Right lung (tissue), 5 donors: Measurements from ENCODE around the gene DUXB. TPM values are rescaled to one million over a fixed set of nuclear protein-coding genes. Genes with fewer than 3 reads are reported as not detected.

Source experiments
- DNase-seq, 2 donors: peaks; one replicate each; pipeline ENCODE4 v3.0.0-alpha.2; 2013
- polyA plus RNA-seq, 5 donors: library from polyadenylated mRNA; unstranded; fragments of 120-200 nt; gene quantifications; one replicate each; pipeline versions ENCODE4 v1.2.1 to v1.2.3, GENCODE V29; 2013; ENCODE audit warnings: inconsistent platforms in 1 of 5, low replicate concordance in 1 of 5; ENCODE audit not compliant: insufficient read length in 5 of 5, insufficient read depth in 1 of 5

Gene DUXB
- polyA plus RNA-seq, 5 donors: 0.18 to 0.28 TPM; not detected in 3

- DNase-seq: no peak
Measured at GRCh38 chr16:75660726-75661302, 40.4 kb downstream of the DUXB start.

GRCh38 chr16:75660321-75660720 is 40.9 kb downstream of the DUXB start:
- DNase-seq: no peak

GRCh38 chr16:75658175-75658574 is 43.1 kb downstream of the DUXB start:
- DNase-seq: no peak

GRCh38 chr16:75653922-75654321 is 47.3 kb downstream of the DUXB start:
- no peak for DNase-seq

- peak; percentile 78 to 84 for DNase-seq
Measured at GRCh38 chr16:75648265-75649076, 52.8 kb downstream of the DUXB start.

- DNase-seq: peak; percentile 93 to 94
Measured at GRCh38 chr16:75647492-75648264, 53.6 kb downstream of the DUXB start, which contains the start of the genes KARS1 and TERF2IP. TSS of gene KARS1 (minus strand) at chr16:75647665. CDS start at chr16:75647639, 26 bp downstream. TSS of gene TERF2IP (plus strand) at chr16:75647773. CDS start at chr16:75647883, 110 bp downstream.

- no peak for DNase-seq
Measured at GRCh38 chr16:75647112-75647491, 54.2 kb downstream of the DUXB start.

- no peak for DNase-seq
Measured at GRCh38 chr16:75644240-75645012, 56.8 kb downstream of the DUXB start.

Other genes with a start within 250 kb of the DUXB start
- 10 to 100 TPM; 27.5 to 42.3 (median 37.3) TPM for gene TMEM170A, start 236.8 kb downstream of the DUXB start, polyA plus RNA-seq
- gene CHST6, start 206.0 kb downstream of the DUXB start, polyA plus RNA-seq: 1 to 10 TPM in 3 of 5 donors, under 1 TPM in 2; 0.80 to 2.1 (median 1.6) TPM
- gene CHST5, start 165.4 kb downstream of the DUXB start, polyA plus RNA-seq: 1 to 10 TPM in 1 of 5 donors, under 1 TPM in 4; 0.44 to 1.0 (median 0.67) TPM
- gene TMEM231, start 145.2 kb downstream of the DUXB start, polyA plus RNA-seq: 10 to 100 TPM; 16.5 to 30.4 (median 26.4) TPM
- 100 to 1,000 TPM; 131 to 151 (median 138) TPM for gene GABARAPL2, start 135.1 kb downstream of the DUXB start, polyA plus RNA-seq
- 10 to 100 TPM; 40.7 to 54.5 (median 42.5) TPM for gene ADAT1, start 78.2 kb downstream of the DUXB start, polyA plus RNA-seq
- gene KARS1, start 53.8 kb downstream of the DUXB start, polyA plus RNA-seq: 100 to 1,000 TPM; 114 to 134 (median 123) TPM
- 10 to 100 TPM; 74.8 to 83.9 (median 78.2) TPM for gene TERF2IP, start 53.7 kb downstream of the DUXB start, polyA plus RNA-seq
- under 1 TPM in 4 of 5 donors, not detected in 1; 0.09 to 0.30 (median 0.20) TPM for gene CPHXL2, start 24.5 kb downstream of the DUXB start, polyA plus RNA-seq
- gene CPHXL, start 25.0 kb upstream of the DUXB start, polyA plus RNA-seq: not detected